Kidney (tissue), 14 donors: ENCODE measurements around the gene SNAPC4. TPM values are rescaled to one million over a fixed set of nuclear protein-coding genes. Genes with fewer than 3 reads are reported as not detected.
A peak's percentile ranks its signal among the peaks of the same experiment; 100 is the strongest.

Experiments
- DNase-seq, 5 donors: peaks; one replicate each; pipeline ENCODE4 v3.0.0-alpha.2; 2013 to 2020
- FAIRE-seq: peaks from 2 replicates; lab custom pipeline; 2012; peaks lifted over from hg19 to GRCh38; lab: Jason Lieb, UNC
- H3K27ac ChIP-seq, 2 donors: one replicate each; pipeline ENCODE4 v1.7.0; 2013; ENCODE audit warnings: low read depth in 2 of 2, low read length in 2 of 2, inconsistent platforms in 1 of 2
- H3K27me3 ChIP-seq: one replicate; pipeline ENCODE4 v1.7.1; 2013; ENCODE audit warnings: low read length, inconsistent platforms; ENCODE audit not compliant: control insufficient read depth, insufficient read depth
- H3K36me3 ChIP-seq, 3 donors: one replicate each; pipeline versions ENCODE4 v1.7.0 to v1.7.1; 2013; ENCODE audit warnings: low read length in 3 of 3, control low read depth in 1 of 3, inconsistent platforms in 1 of 3; ENCODE audit not compliant: insufficient read depth in 3 of 3, control insufficient read depth in 2 of 3
- H3K4me1 ChIP-seq, 3 donors: one replicate each; pipeline versions ENCODE4 v1.7.0 to v1.7.1; 2013; ENCODE audit warnings: low read length in 3 of 3, inconsistent platforms in 1 of 3, low read depth in 1 of 3; ENCODE audit not compliant: control insufficient read depth in 2 of 3, insufficient read depth in 2 of 3
- H3K4me3 ChIP-seq, 3 donors: one replicate each; pipeline versions ENCODE4 v1.7.0 to v1.8.1; 2013; ENCODE audit warnings: low read length in 3 of 3, control low read depth in 1 of 3, inconsistent platforms in 1 of 3
- H3K9ac ChIP-seq, 3 donors: one replicate each; pipeline versions ENCODE4 v1.7.0 to v1.7.1; 2013; ENCODE audit warnings: low read length in 3 of 3, control low read depth in 1 of 3, inconsistent platforms in 1 of 3
- H3K9me3 ChIP-seq, 3 donors: one replicate each; pipeline versions ENCODE4 v1.7.0 to v1.7.1; 2013; ENCODE audit warnings: low read length in 3 of 3, control low read depth in 1 of 3, inconsistent platforms in 1 of 3; ENCODE audit not compliant: control insufficient read depth in 2 of 3, insufficient read depth in 1 of 3
- CTCF ChIP-seq: IDR thresholded peaks from 3 replicates; pipeline ENCODE4 v1.5.1; 2012; ENCODE audit warnings: mild to moderate bottlenecking, moderate library complexity, borderline replicate concordance; ENCODE audit not compliant: insufficient read depth; ENCODE audit errors: extremely low read depth
- intact Hi-C: fragments of 100-400 bp; cut with DNase I; formaldehyde crosslinking; loops from one replicate; pipeline ENCODE4 v1.11.1; 2022
- polyA plus RNA-seq: library from polyadenylated mRNA; stranded (reverse); fragments of 350-450 nt; fragmentation: Illumina TruSeq; extraction: RNeasy Lipid Tissue Mini Kit (QIAGEN cat#74804); gene quantifications from one replicate; pipeline ENCODE4 v1.2.3, GENCODE V29; 2014; ENCODE audit warnings: low read depth, low replicate concordance; ENCODE audit not compliant: insufficient read depth
- total RNA-seq: library from RNA; stranded (reverse); fragmentation: NEBNext Ultra II Directional; extraction: Animal tissue kit (Norgen Biotek cat#: 25700); gene quantifications from one replicate; pipeline ENCODE4 v1.2.1, GENCODE V29; 2021
- donor health status: control.
- donor health status: control.
- donor health status: control.
- donor health status: control.
- donor health status: control.
- donor health status: DM: yes; HTN: yes; CAD: no.
- donor health status: Normal renal cell carcinoma (clear cell type).

Gene SNAPC4
- total and polyA plus RNA-seq, 2 donors from 2014 or later, result 3.2 to 11.0 TPM

DNA sequence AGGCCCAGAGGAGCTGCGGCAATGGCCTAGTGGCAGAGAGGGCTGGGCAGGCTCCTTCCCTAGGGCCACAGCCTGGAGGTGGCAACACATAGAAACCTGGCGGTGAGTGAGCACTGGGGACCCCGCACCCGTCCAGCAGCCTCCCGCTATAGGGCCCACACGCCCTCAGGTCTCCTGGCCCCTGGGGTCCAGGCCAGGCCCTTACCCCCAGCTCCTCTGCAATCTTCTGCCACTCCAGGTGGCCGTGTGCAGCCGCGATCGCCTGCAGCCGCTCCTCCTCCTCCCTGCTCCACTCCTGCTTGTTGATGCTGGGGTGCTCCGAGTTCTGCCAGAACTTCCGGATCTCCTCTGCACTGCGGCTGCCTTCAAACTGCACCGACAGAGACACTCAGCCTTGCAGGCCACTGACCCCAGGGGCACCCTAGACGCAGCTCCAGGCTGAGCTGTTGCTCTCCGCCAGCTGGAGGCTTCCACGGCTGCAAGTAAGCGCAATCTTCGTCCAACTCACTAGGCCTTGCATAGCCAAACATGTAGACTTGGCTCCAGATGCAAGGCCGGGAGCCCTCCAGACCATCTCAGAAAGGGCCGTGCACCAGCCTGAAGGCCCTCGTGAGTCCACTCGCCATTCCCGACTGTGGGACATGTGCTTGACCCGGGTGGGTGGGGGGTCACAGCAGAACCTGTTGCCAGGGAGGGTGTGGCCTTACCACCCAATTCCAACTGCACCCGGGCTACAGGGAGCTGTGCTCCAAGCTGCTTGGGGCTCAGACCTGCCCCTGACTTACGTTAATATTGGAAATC lies 8.0 kb downstream of the SNAPC4 start:
- Histone ChIP-seq H3K27ac (no peak overlapping the region), H3K4me1 (no peaks in the 10 kb centered on the region), H3K27me3 (no peaks in the 10 kb centered on the region), H3K4me3 (no peak overlapping the region), H3K9ac (no peak overlapping the region), H3K36me3 (peaks cover 0 to 55% (median 30%) of the 10 kb centered on the region in 3 donors), H3K9me3 (no peaks in the 10 kb centered on the region)
- TF ChIP-seq CTCF, result no peak
- peak in 1 of 5 donors; percentile 53 for DNase-seq
- intact Hi-C loops, result no loop called here
- no peak for FAIRE-seq

DNA sequence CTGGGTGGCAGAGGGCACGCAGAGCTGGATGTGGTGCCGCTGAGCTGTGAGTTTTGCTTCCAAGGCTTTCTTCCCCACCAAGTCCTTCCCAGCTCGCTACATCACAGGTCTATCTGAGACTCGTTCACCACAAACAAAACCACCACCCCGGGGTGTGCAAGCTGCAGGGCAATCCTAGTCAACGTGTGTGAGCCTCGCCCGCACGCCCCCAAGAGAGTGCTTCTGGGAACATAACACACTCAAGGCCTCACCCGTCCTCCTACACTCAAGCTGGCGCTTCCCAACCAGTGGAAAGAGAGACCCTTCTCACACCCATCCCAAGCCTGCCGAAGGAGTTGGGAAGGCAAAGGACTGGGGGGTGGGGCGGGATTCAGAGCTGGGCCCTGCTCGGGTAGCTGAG lies 10.6 kb downstream of the SNAPC4 start:
- DNase-seq (no peak), FAIRE-seq (no peak)
- no peak overlapping the region for H3K9ac ChIP-seq
- H3K27ac ChIP-seq, result no peak overlapping the region
- peaks cover 0 to 32% (median 21%) of the 10 kb centered on the region in 3 donors for H3K36me3 ChIP-seq
- TF ChIP-seq CTCF, result no peak
- H3K4me1 ChIP-seq, result no peaks in the 10 kb centered on the region
- H3K4me3 ChIP-seq, result no peak overlapping the region
- no peaks in the 10 kb centered on the region for H3K9me3 ChIP-seq
- intact Hi-C loops, result no loop called here
- H3K27me3 ChIP-seq, result no peaks in the 10 kb centered on the region

DNA sequence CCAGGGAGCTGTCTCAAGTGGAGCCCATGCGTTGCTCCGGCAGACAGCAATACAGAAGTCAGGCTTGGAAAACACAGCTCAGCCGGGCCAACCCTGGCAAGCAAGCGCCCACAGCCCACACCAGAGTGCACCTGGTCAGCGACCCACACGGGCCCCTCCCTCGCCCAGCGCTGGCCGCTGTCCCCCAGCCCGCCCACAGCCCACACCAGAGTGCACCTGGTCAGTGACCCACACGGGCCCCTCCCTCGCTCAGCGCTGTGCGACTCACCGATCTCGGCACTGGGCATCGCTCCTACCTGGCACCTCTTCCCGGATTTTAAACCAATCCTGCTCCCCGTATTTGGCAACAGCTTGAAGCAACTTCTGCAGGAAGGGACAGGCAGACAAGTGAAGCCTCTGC lies 12.8 kb downstream of the SNAPC4 start:
- Histone ChIP-seq H3K27me3 (no peaks in the 10 kb centered on the region), H3K9ac (no peak overlapping the region), H3K36me3 (peaks cover 0 to 27% (median 18%) of the 10 kb centered on the region in 3 donors), H3K4me1 (no peaks in the 10 kb centered on the region), H3K9me3 (no peaks in the 10 kb centered on the region), H3K4me3 (no peak overlapping the region), H3K27ac (no peak overlapping the region)
- intact Hi-C loops, result no loop called here
- DNase-seq, result peak in 1 of 5 donors; percentile 49
- no peak for TF ChIP-seq CTCF
- no peak for FAIRE-seq
